HCT116 (cell line): ENCODE results near the gene SURF6.

Experiments used
- EZH2phosphoT487 ChIP-seq: fragments of 200-600 bp; IDR thresholded peaks from 2 replicates; pipeline ENCODE4 v1.6.1; 2018; ENCODE audit warnings: antibody characterized with exemption, borderline replicate concordance
- JUND ChIP-seq: IDR thresholded peaks from 2 replicates; pipeline ENCODE4 v1.6.1; 2012
- SIN3A ChIP-seq: IDR thresholded peaks from 2 replicates; pipeline ENCODE4 v1.6.1; 2012; ENCODE audit warnings: low read depth
- TCF7L2 ChIP-seq: IDR thresholded peaks from 2 replicates; pipeline ENCODE4 v1.7.0; 2011; ENCODE audit warnings: borderline replicate concordance, inconsistent platforms; ENCODE audit not compliant: insufficient read depth, insufficient read length; ENCODE audit errors: extremely low read depth
- ZNF274 ChIP-seq: fragments of 200-500 bp; sonication (Bioruptor generic); IDR thresholded peaks from 2 replicates; pipeline ENCODE4 v1.6.1; 2014; ENCODE audit warnings: mild to moderate bottlenecking, low read depth, low read length, inconsistent platforms
- TF ChIP-seq, protein P1 (sequence below), 3 experiments: fragments of 200-600 bp in 1 of 3; sonication (generic) in 1 of 3; IDR thresholded peaks in 2 of 3; conservative IDR thresholded peaks in 1 of 3; 2 replicates each; pipeline ENCODE4 v1.5.1; 2012 to 2017; ENCODE audit warnings: low read depth in 2 of 3, low read length in 2 of 3, antibody characterized with exemption in 1 of 3, borderline replicate concordance in 1 of 3, control low read depth in 1 of 3, mild to moderate bottlenecking in 1 of 3, mixed read lengths in 1 of 3, mixed run types in 1 of 3, moderate library complexity in 1 of 3; ENCODE audit not compliant: insufficient read depth in 1 of 3

DNA sequence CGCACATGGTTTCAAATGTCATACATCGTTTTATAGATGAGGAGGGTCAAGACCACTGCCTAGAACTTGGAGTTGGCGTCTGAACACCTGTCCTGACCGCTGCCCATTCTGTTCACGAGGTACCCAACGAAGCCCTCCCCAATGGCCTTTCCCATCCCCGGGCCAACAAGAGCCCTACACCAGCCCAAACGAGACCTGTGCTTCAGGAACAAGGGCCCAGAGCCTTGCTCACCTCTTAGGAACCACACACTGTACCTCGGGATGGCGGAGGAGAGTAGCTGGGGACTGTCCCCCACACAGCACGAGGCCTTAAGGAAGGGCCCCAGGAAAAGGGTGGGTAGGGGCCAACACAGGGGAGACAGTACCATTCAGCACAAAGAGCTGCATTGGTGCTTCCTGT is 3.0 kb downstream of the SURF6 start:
- no peak for TF ChIP-seq JUND
- TF ChIP-seq, protein P1, sequence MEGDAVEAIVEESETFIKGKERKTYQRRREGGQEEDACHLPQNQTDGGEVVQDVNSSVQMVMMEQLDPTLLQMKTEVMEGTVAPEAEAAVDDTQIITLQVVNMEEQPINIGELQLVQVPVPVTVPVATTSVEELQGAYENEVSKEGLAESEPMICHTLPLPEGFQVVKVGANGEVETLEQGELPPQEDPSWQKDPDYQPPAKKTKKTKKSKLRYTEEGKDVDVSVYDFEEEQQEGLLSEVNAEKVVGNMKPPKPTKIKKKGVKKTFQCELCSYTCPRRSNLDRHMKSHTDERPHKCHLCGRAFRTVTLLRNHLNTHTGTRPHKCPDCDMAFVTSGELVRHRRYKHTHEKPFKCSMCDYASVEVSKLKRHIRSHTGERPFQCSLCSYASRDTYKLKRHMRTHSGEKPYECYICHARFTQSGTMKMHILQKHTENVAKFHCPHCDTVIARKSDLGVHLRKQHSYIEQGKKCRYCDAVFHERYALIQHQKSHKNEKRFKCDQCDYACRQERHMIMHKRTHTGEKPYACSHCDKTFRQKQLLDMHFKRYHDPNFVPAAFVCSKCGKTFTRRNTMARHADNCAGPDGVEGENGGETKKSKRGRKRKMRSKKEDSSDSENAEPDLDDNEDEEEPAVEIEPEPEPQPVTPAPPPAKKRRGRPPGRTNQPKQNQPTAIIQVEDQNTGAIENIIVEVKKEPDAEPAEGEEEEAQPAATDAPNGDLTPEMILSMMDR (IDR thresholded peaks at IDR 0.05 in 2 of 3, conservative IDR thresholded peaks at IDR 0.05 in 1 of 3; ENCODE audit: borderline replicate concordance in 1 of 3, insufficient read depth in 1 of 3, low read depth in 2 of 3, low read length in 2 of 3) = no peak
- TF ChIP-seq ZNF274 = no peak
- no peak for TF ChIP-seq SIN3A
- no peak for TF ChIP-seq TCF7L2
- no peak for TF ChIP-seq EZH2phosphoT487
